Neutrophil (primary cell): ENCODE measurements around the gene PTPRC.

Experiments
- H3K27ac ChIP-seq: fragments of 200-600 bp; sonication (generic); 2 replicates; pipeline ENCODE4 v1.5.1; 2016; ENCODE audit warnings: mild to moderate bottlenecking, moderate library complexity
- H3K27me3 ChIP-seq: fragments of 200-600 bp; sonication (generic); 2 replicates; pipeline ENCODE4 v1.6.0; 2016; ENCODE audit warnings: mild to moderate bottlenecking
- H3K36me3 ChIP-seq: fragments of 200-600 bp; sonication (generic); 2 replicates; pipeline ENCODE4 v1.5.1; 2017
- H3K4me1 ChIP-seq, 2 experiments: fragments of 200-600 bp in 1 of 2; sonication (generic) in 1 of 2; 1 replicate in 1 of 2; 2 replicates in 1 of 2; pipeline versions ENCODE4 v1.5.1 to v1.6.1; 2013 to 2016; ENCODE audit warnings: low read depth in 1 of 2, low read length in 1 of 2, mild to moderate bottlenecking in 1 of 2, moderate library complexity in 1 of 2; ENCODE audit not compliant: control insufficient read depth in 1 of 2, insufficient read depth in 1 of 2
- H3K4me3 ChIP-seq, 2 experiments: fragments of 200-600 bp in 1 of 2; sonication (generic) in 1 of 2; 1 replicate in 1 of 2; 2 replicates in 1 of 2; pipeline ENCODE4 v1.5.1; 2013 to 2016; ENCODE audit warnings: low read depth in 1 of 2, low read length in 1 of 2, mild to moderate bottlenecking in 1 of 2, moderate library complexity in 1 of 2
- H3K9me3 ChIP-seq: fragments of 200-600 bp; sonication (generic); 2 replicates; pipeline ENCODE4 v1.5.1; 2016
- CTCF ChIP-seq: fragments of 200-600 bp; sonication (generic); IDR thresholded peaks from 2 replicates; pipeline ENCODE4 v1.5.1; 2016; ENCODE audit warnings: antibody characterized with exemption

PTPRC gene

GRCh38 chr1:198750081-198750480, 111.2 kb downstream of the PTPRC start:
- peak overlapping the region; percentile 7 for H3K27ac ChIP-seq
- H3K36me3 ChIP-seq = peaks cover 100% of the 10 kb centered on the region
- H3K27me3 ChIP-seq = no peaks in the 10 kb centered on the region
- H3K4me3 ChIP-seq = no peak overlapping the region
- TF ChIP-seq CTCF = no peak
- H3K9me3 ChIP-seq = peaks cover 5% of the 10 kb centered on the region
- H3K4me1 ChIP-seq = no peaks in the 10 kb centered on the region

- H3K36me3 ChIP-seq = peaks cover 100% of the 10 kb centered on the region
- H3K27me3 ChIP-seq = no peaks in the 10 kb centered on the region
- H3K9me3 ChIP-seq = peaks cover 5% of the 10 kb centered on the region
- no peaks in the 10 kb centered on the region for H3K4me1 ChIP-seq
- TF ChIP-seq CTCF = no peak
- H3K4me3 ChIP-seq = no peak overlapping the region
- peak overlapping the region; percentile 7 for H3K27ac ChIP-seq
Observed at GRCh38 chr1:198751741-198752140, 112.9 kb downstream of the PTPRC start.

- no peak for TF ChIP-seq CTCF
- peak overlapping the region; percentile 39 for H3K27ac ChIP-seq
- H3K9me3 ChIP-seq = peaks cover 5% of the 10 kb centered on the region
- H3K27me3 ChIP-seq = no peaks in the 10 kb centered on the region
- no peaks in the 10 kb centered on the region for H3K4me1 ChIP-seq
- no peak overlapping the region for H3K4me3 ChIP-seq
- H3K36me3 ChIP-seq = peaks cover 87% of the 10 kb centered on the region
Observed at GRCh38 chr1:198754670-198755069, 115.8 kb downstream of the PTPRC start.

- Histone ChIP-seq H3K27me3 (no peaks in the 10 kb centered on the region), H3K9me3 (peaks cover under 1% of the 10 kb centered on the region), H3K27ac (peak overlapping the region; percentile 39), H3K4me1 (no peaks in the 10 kb centered on the region), H3K36me3 (peaks cover 76% of the 10 kb centered on the region), H3K4me3 (no peak overlapping the region)
- TF ChIP-seq CTCF = no peak
Observed at GRCh38 chr1:198755715-198756114, 116.9 kb downstream of the PTPRC start.

GRCh38 chr1:198756470-198756869, 117.6 kb downstream of the PTPRC start:
- H3K27me3 ChIP-seq = no peaks in the 10 kb centered on the region
- peak overlapping the region; percentile 39 for H3K27ac ChIP-seq
- no peak for TF ChIP-seq CTCF
- no peaks in the 10 kb centered on the region for H3K9me3 ChIP-seq
- H3K4me3 ChIP-seq = no peak overlapping the region
- H3K4me1 ChIP-seq = no peaks in the 10 kb centered on the region
- H3K36me3 ChIP-seq = peaks cover 69% of the 10 kb centered on the region
